ENCODE results near the gene IDNK.
"Not testable (repeated sequence)": the region's sequence is repeated elsewhere in the genome, so short reads cannot be mapped to it uniquely, and the experiment has no call there.

IDNK gene

GRCh38 chr9:83622939-83623678 is at the start of gene IDNK:
Gene IDNK (plus strand): TSS chr9:83623143. CDS start chr9:83623172, 29 bp downstream.
- DNase-seq = peak; percentile 36 to 93 (median 50)
- intact Hi-C loops (cut with DNase I) = loop anchor here (5.0 to 10.0 kb wide), 2 partner anchors 288 to 289 kb away; no protein-coding TSS in a partner anchor

GRCh38 chr9:83574482-83574881 is 48.5 kb upstream of the IDNK start:
- intact Hi-C loops (cut with DNase I) = no loop called here

GRCh38 chr9:83582029-83582428 is 40.9 kb upstream of the IDNK start:
- intact Hi-C loops (cut with DNase I) = no loop called here
- no peak for DNase-seq

More at GRCh38 chr9:83574482-83574881, 48.5 kb upstream of the IDNK start:
- DNase-seq = no peak

- DNase-seq = peak in 2 of 10 donors; percentile 14 to 15
- intact Hi-C loops (cut with DNase I) = no loop called here
Observed at GRCh38 chr9:83583151-83584014, 39.6 kb upstream of the IDNK start.

GRCh38 chr9:83584995-83585394 is 37.9 kb upstream of the IDNK start:
- DNase-seq = no peak
- intact Hi-C loops (cut with DNase I) = no loop called here

- intact Hi-C loops (cut with DNase I) = no loop called here
- DNase-seq = no peak
Observed at GRCh38 chr9:83588256-83588655, 34.7 kb upstream of the IDNK start.

- intact Hi-C loops (cut with DNase I) = loop anchor here (1.0 to 5.0 kb wide), 2 partner anchors 263 to 375 kb away; no protein-coding TSS in a partner anchor
- peak in 4 of 10 donors; percentile 26 to 87 (median 50) for DNase-seq
Observed at GRCh38 chr9:83596899-83597504, 25.9 kb upstream of the IDNK start.

GRCh38 chr9:83598487-83598886 is 24.5 kb upstream of the IDNK start:
- DNase-seq = no peak
- intact Hi-C loops (cut with DNase I) = loop anchor here (5.0 kb wide), 1 partner anchor 376 kb away; no protein-coding TSS in a partner anchor

GRCh38 chr9:83599071-83599470 is 23.9 kb upstream of the IDNK start:
- intact Hi-C loops (cut with DNase I) = loop anchor here (5.0 kb wide), 1 partner anchor 377 kb away; no protein-coding TSS in a partner anchor
- DNase-seq = no peak

- intact Hi-C loops (cut with DNase I) = no loop called here
- DNase-seq = no peak
Observed at GRCh38 chr9:83601463-83601862, 21.5 kb upstream of the IDNK start.

GRCh38 chr9:83607620-83608019 is 15.3 kb upstream of the IDNK start:
- not testable (repeated sequence) for DNase-seq

GRCh38 chr9:83613298-83613697 is 9.6 kb upstream of the IDNK start:
- DNase-seq; intact Hi-C loops (cut with DNase I): not testable (repeated sequence)

More at GRCh38 chr9:83607620-83608019, 15.3 kb upstream of the IDNK start:
- intact Hi-C loops (cut with DNase I) = not testable (repeated sequence)

- DNase-seq = no peak
- intact Hi-C loops (cut with DNase I) = no loop called here
Observed at GRCh38 chr9:83617299-83617698, 5.6 kb upstream of the IDNK start.

- intact Hi-C loops (cut with DNase I) = loop anchor here (2.0 to 10.0 kb wide), 4 partner anchors 28 to 291 kb away; partner anchors contain the start of gene UBQLN1
Observed at GRCh38 chr9:83620841-83621636, 1.9 kb upstream of the IDNK start.

GRCh38 chr9:83622433-83622938 is 457 bp upstream of the IDNK start:
- peak in 8 of 10 donors; percentile 53 to 95 (median 69) for DNase-seq
- intact Hi-C loops (cut with DNase I) = loop anchor here (5.0 to 10.0 kb wide), 2 partner anchors 288 to 290 kb away; no protein-coding TSS in a partner anchor

More at GRCh38 chr9:83620841-83621636, 1.9 kb upstream of the IDNK start:
- DNase-seq = peak in 5 of 10 donors; percentile 17 to 88 (median 39)

- intact Hi-C loops (cut with DNase I) = loop anchor here (5.0 to 10.0 kb wide), 2 partner anchors 289 kb away; no protein-coding TSS in a partner anchor
- DNase-seq = no peak
Observed at GRCh38 chr9:83623679-83624076, 735 bp downstream of the IDNK start.

GRCh38 chr9:83625178-83625577 is 2.2 kb downstream of the IDNK start:
- DNase-seq = no peak
- intact Hi-C loops (cut with DNase I) = loop anchor here (10.0 kb wide), 1 partner anchor 290 kb away; no protein-coding TSS in a partner anchor

GRCh38 chr9:83628540-83628939 is 5.6 kb downstream of the IDNK start:
- no peak for DNase-seq
- intact Hi-C loops (cut with DNase I) = loop anchor here (10.0 kb wide), 1 partner anchor 294 kb away; no protein-coding TSS in a partner anchor
